Neural cell (in vitro differentiated cells): ENCODE measurements around the gene LGR5. TPM values are rescaled to one million over a fixed set of nuclear protein-coding genes. Genes with fewer than 3 reads are reported as not detected.

Experiments
- H2AFZ ChIP-seq: fragments of 200-600, 300-800 bp; sonication (generic), shearing (Covaris generic); 2 replicates; pipeline ENCODE4 v1.6.0; 2014; ENCODE audit warnings: low read depth, mild to moderate bottlenecking, antibody characterized with exemption, low read length, moderate library complexity
- H3F3A ChIP-seq: fragments of 200-600 bp; shearing (Covaris generic); 2 replicates; pipeline ENCODE4 v1.6.1; 2016; ENCODE audit warnings: mild to moderate bottlenecking, moderate library complexity, mixed read lengths, antibody characterized with exemption, low read length; ENCODE audit not compliant: insufficient read depth, poor library complexity, severe bottlenecking
- H3K27ac ChIP-seq: fragments of 200-600, 300-800 bp; sonication (generic), shearing (Covaris generic); 2 replicates; pipeline ENCODE4 v1.5.1; 2014; ENCODE audit warnings: mild to moderate bottlenecking, low read length, moderate library complexity
- H3K27me3 ChIP-seq: fragments of 300-800, 200-600 bp; sonication (generic), shearing (Covaris generic); 2 replicates; pipeline ENCODE4 v1.6.0; 2014; ENCODE audit warnings: mild to moderate bottlenecking, low read depth, low read length, moderate library complexity; ENCODE audit not compliant: insufficient read depth
- H3K36me3 ChIP-seq: fragments of 300-800, 200-600 bp; sonication (generic), shearing (Covaris generic); 2 replicates; pipeline ENCODE4 v1.5.1; 2014; ENCODE audit warnings: mild to moderate bottlenecking, antibody characterized with exemption, low read length, moderate library complexity; ENCODE audit not compliant: insufficient read depth
- H3K4me2 ChIP-seq: fragments of 300-800, 200-600 bp; sonication (generic), shearing (Covaris generic); 2 replicates; pipeline ENCODE4 v1.6.0; 2014; ENCODE audit warnings: mild to moderate bottlenecking, low read length
- H3K4me3 ChIP-seq: fragments of 300-800, 200-600 bp; sonication (generic), shearing (Covaris generic); 2 replicates; pipeline ENCODE4 v1.5.1; 2014; ENCODE audit warnings: mild to moderate bottlenecking, low read length, moderate library complexity
- H3K79me2 ChIP-seq: fragments of 200-600 bp; shearing (Covaris generic); replicated peaks from 2 replicates; pipeline ENCODE4 v1.6.0; 2014; ENCODE audit warnings: mild to moderate bottlenecking, low read length, moderate library complexity; ENCODE audit not compliant: insufficient read depth
- H3K9ac ChIP-seq: fragments of 300-800, 200-600 bp; sonication (generic), shearing (Covaris generic); 2 replicates; pipeline ENCODE4 v1.6.1; 2016; ENCODE audit warnings: mild to moderate bottlenecking, low read length, mixed read lengths
- H3K9me2 ChIP-seq: fragments of 200-600 bp; shearing (Covaris generic); 2 replicates; pipeline ENCODE4 v1.6.1; 2016; ENCODE audit warnings: mild to moderate bottlenecking, low read length, mixed read lengths; ENCODE audit not compliant: insufficient read depth
- H3K9me3 ChIP-seq: fragments of 200-600, 300-800 bp; sonication (generic), shearing (Covaris generic); 2 replicates; pipeline ENCODE4 v1.6.1; 2016; ENCODE audit warnings: mild to moderate bottlenecking, mixed run types, low read length, moderate library complexity, mixed read lengths
- H4K20me1 ChIP-seq: fragments of 200-600 bp; shearing (Covaris generic); 2 replicates; pipeline ENCODE4 v1.6.1; 2016; ENCODE audit warnings: mild to moderate bottlenecking, mixed run types; ENCODE audit not compliant: insufficient read depth
- CTCF ChIP-seq: fragments of 450-650 bp; IDR thresholded peaks from 2 replicates; pipeline ENCODE4 v1.5.1; 2014; ENCODE audit warnings: antibody characterized with exemption, mild to moderate bottlenecking, moderate library complexity; ENCODE audit not compliant: poor library complexity, severe bottlenecking
- EP300 ChIP-seq: fragments of 450-650 bp; conservative IDR thresholded peaks from 2 replicates; pipeline ENCODE4 v1.6.1; 2014; ENCODE audit warnings: antibody characterized with exemption, mild to moderate bottlenecking, moderate library complexity; ENCODE audit not compliant: poor library complexity, severe bottlenecking
- EZH2 ChIP-seq: fragments of 200-600, 300-800 bp; shearing (Covaris generic), sonication (generic); IDR thresholded peaks from 2 replicates; pipeline ENCODE4 v1.6.1; 2014; ENCODE audit warnings: antibody characterized with exemption, low read length, borderline replicate concordance, mild to moderate bottlenecking; ENCODE audit not compliant: insufficient read depth, poor library complexity, severe bottlenecking
- MXI1 ChIP-seq: fragments of 450-650 bp; conservative IDR thresholded peaks from 2 replicates; pipeline ENCODE4 v1.6.1; 2014; ENCODE audit warnings: antibody characterized with exemption, mild to moderate bottlenecking; ENCODE audit not compliant: poor library complexity, severe bottlenecking
- POLR2AphosphoS5 ChIP-seq: IDR thresholded peaks from 2 replicates; pipeline ENCODE4 v1.6.1; 2012
- RAD21 ChIP-seq: fragments of 450-650 bp; conservative IDR thresholded peaks from 2 replicates; pipeline ENCODE4 v1.6.1; 2014; ENCODE audit warnings: antibody characterized with exemption, mild to moderate bottlenecking, moderate library complexity
- SMC3 ChIP-seq: fragments of 450-650 bp; conservative IDR thresholded peaks from 2 replicates; pipeline ENCODE4 v1.6.1; 2014; ENCODE audit warnings: antibody characterized with exemption, mild to moderate bottlenecking, moderate library complexity; ENCODE audit not compliant: poor library complexity
- TAF1 ChIP-seq: IDR thresholded peaks from 2 replicates; pipeline ENCODE4 v1.6.1; 2012; ENCODE audit warnings: low read depth
- polyA plus RNA-seq: library from polyadenylated mRNA; depleted of rRNA; stranded (reverse); fragments of >200 nt; gene quantifications from 2 replicates; pipeline ENCODE4 v1.2.3, GENCODE V29; 2014
- TF ChIP-seq, protein P1 (sequence below): IDR thresholded peaks from 2 replicates; pipeline ENCODE4 v1.6.1; 2012; ENCODE audit warnings: borderline replicate concordance

The LGR5 gene
- polyA plus RNA-seq, 1 donor from 2014 or later, result 0.16 TPM

- Histone ChIP-seq H3K9me3 (no peaks in the 10 kb centered on the region), H3K27ac (no peak overlapping the region), H3K9ac (no peak overlapping the region), H3K27me3 (no peaks in the 10 kb centered on the region), H3K79me2 (no peaks in the 10 kb centered on the region), H3K36me3 (peaks cover 12% of the 10 kb centered on the region), H4K20me1 (no peaks in the 10 kb centered on the region), H2AFZ (no peak overlapping the region), H3K9me2 (no peaks in the 10 kb centered on the region), H3F3A (no peaks in the 10 kb centered on the region), H3K4me3 (no peak overlapping the region), H3K4me2 (no peak overlapping the region)
- TF ChIP-seq EP300 (no peak), EZH2 (no peak), SMC3 (no peak), POLR2AphosphoS5 (no peak), MXI1 (no peak), CTCF (no peak), RAD21 (no peak), TAF1 (no peak)
- TF ChIP-seq, protein P1, sequence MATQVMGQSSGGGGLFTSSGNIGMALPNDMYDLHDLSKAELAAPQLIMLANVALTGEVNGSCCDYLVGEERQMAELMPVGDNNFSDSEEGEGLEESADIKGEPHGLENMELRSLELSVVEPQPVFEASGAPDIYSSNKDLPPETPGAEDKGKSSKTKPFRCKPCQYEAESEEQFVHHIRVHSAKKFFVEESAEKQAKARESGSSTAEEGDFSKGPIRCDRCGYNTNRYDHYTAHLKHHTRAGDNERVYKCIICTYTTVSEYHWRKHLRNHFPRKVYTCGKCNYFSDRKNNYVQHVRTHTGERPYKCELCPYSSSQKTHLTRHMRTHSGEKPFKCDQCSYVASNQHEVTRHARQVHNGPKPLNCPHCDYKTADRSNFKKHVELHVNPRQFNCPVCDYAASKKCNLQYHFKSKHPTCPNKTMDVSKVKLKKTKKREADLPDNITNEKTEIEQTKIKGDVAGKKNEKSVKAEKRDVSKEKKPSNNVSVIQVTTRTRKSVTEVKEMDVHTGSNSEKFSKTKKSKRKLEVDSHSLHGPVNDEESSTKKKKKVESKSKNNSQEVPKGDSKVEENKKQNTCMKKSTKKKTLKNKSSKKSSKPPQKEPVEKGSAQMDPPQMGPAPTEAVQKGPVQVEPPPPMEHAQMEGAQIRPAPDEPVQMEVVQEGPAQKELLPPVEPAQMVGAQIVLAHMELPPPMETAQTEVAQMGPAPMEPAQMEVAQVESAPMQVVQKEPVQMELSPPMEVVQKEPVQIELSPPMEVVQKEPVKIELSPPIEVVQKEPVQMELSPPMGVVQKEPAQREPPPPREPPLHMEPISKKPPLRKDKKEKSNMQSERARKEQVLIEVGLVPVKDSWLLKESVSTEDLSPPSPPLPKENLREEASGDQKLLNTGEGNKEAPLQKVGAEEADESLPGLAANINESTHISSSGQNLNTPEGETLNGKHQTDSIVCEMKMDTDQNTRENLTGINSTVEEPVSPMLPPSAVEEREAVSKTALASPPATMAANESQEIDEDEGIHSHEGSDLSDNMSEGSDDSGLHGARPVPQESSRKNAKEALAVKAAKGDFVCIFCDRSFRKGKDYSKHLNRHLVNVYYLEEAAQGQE, result no peak
These were observed 170.6 kb downstream of the LGR5 start for GRCh38 chr12:71610031-71610795.

DNA sequence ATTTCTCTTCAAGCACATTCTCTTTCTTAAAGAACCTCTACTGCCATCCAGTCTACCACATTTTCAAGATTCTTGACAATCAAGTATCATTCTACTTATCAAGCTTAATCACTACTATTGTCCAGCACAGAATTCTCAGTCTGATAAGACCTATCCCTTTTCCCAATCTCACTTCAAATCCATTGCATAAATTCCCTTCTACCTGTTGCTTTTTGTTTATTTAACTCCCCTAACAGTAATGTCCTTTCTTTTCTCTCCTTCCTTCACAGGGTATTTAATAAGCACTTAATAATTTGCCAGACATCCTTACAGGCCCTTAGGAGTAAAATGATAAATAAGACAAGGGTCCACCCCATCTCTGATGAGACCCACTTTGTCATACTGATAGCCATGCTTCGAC is 182.3 kb downstream of the LGR5 start:
- Histone ChIP-seq H3K79me2 (no peaks in the 10 kb centered on the region), H3K4me3 (no peak overlapping the region), H3K9me2 (no peaks in the 10 kb centered on the region), H3K36me3 (peaks cover 1% of the 10 kb centered on the region), H3K9ac (no peak overlapping the region), H3K4me2 (no peak overlapping the region), H4K20me1 (no peaks in the 10 kb centered on the region), H3K27ac (no peak overlapping the region), H3F3A (no peaks in the 10 kb centered on the region), H2AFZ (no peak overlapping the region), H3K27me3 (no peaks in the 10 kb centered on the region), H3K9me3 (no peaks in the 10 kb centered on the region)
- TF ChIP-seq CTCF (no peak), POLR2AphosphoS5 (no peak), RAD21 (no peak), TAF1 (no peak), SMC3 (no peak), EZH2 (no peak)
- TF ChIP-seq, protein P1, result no peak
